WTC11 (cell line): Measurements from ENCODE around the gene PRDM1. TPM values are rescaled to one million over a fixed set of nuclear protein-coding genes. Genes with fewer than 3 reads are reported as not detected.

Experiments
- ATAC-seq: fragments of 200-7000 bp; cut with Tn5 transposase; 2 replicates; pipeline ENCODE4 v1.10.0; 2021; ENCODE audit warnings: mild to moderate bottlenecking, moderate library complexity
- CTCF ChIA-PET: fragments of 300-600 bp; sonication (Branson Sonifier 250); formaldehyde crosslinking; loops from one replicate; lab custom pipeline; 2021; ENCODE audit warnings: antibody characterized with exemption; lab: Charles Lee
- POLR2A ChIA-PET: fragments of 350-600 bp; sonication (Branson Sonifier 250); formaldehyde crosslinking; loops from one replicate; lab custom pipeline; 2021; ENCODE audit warnings: antibody characterized with exemption; lab: Charles Lee
- DNase-seq: peaks from one replicate; pipeline ENCODE4 v3.0.0; 2021; ENCODE audit warnings: low spot score
- H3K27ac Mint-ChIP-seq: 2 replicates; pipeline ENCODE4 v1.8.0; 2021; ENCODE audit warnings: mixed read lengths
- H3K27me3 Mint-ChIP-seq: 2 replicates; pipeline ENCODE4 v1.8.0; 2021; ENCODE audit warnings: low read depth, mild to moderate bottlenecking, moderate library complexity, mixed read lengths
- H3K36me3 Mint-ChIP-seq: 2 replicates; pipeline ENCODE4 v1.8.0; 2021; ENCODE audit warnings: mixed read lengths
- H3K4me1 Mint-ChIP-seq: 2 replicates; pipeline ENCODE4 v1.8.0; 2022; ENCODE audit warnings: mixed read lengths
- H3K4me3 Mint-ChIP-seq: 2 replicates; pipeline ENCODE4 v1.8.0; 2021; ENCODE audit warnings: mild to moderate bottlenecking, moderate library complexity, mixed read lengths
- H3K9me3 Mint-ChIP-seq: 2 replicates; pipeline ENCODE4 v1.8.0; 2021; ENCODE audit warnings: mixed read lengths
- ATF2 ChIP-seq: sonication (generic); formaldehyde crosslinking; IDR thresholded peaks from 2 replicates; pipeline ENCODE4 v1.8.1; 2022; ENCODE audit warnings: low read depth, missing genetic modification reagents, borderline replicate concordance
- ATF3 ChIP-seq: sonication (generic); formaldehyde crosslinking; conservative IDR thresholded peaks from 2 replicates; pipeline ENCODE4 v1.8.1; 2022; ENCODE audit warnings: mild to moderate bottlenecking, missing genetic modification reagents
- FOXP1 ChIP-seq: sonication (generic); formaldehyde crosslinking; IDR thresholded peaks from 2 replicates; pipeline ENCODE4 v1.8.0; 2022; ENCODE audit warnings: missing genetic modification reagents, mild to moderate bottlenecking, moderate library complexity, borderline replicate concordance
- GABPB1 ChIP-seq: sonication (generic); formaldehyde crosslinking; IDR thresholded peaks from 2 replicates; pipeline ENCODE4 v1.8.1; 2023; ENCODE audit warnings: mild to moderate bottlenecking, missing genetic modification reagents
- HMGXB4 ChIP-seq: sonication (generic); formaldehyde crosslinking; IDR thresholded peaks from 2 replicates; pipeline ENCODE4 v1.8.1; 2023; ENCODE audit warnings: mild to moderate bottlenecking, moderate library complexity, missing genetic modification reagents
- IRF2 ChIP-seq: sonication (generic); formaldehyde crosslinking; IDR thresholded peaks from 2 replicates; pipeline ENCODE4 v1.8.0; 2022; ENCODE audit warnings: low read depth, missing genetic modification reagents, borderline replicate concordance
- MAX ChIP-seq: sonication (generic); formaldehyde crosslinking; IDR thresholded peaks from 2 replicates; pipeline ENCODE4 v1.8.0; 2022; ENCODE audit warnings: mild to moderate bottlenecking, missing genetic modification reagents
- MXD4 ChIP-seq: fragments of 250-450 bp; sonication (Bioruptor Pico); IDR thresholded peaks from 2 replicates; pipeline ENCODE4 v1.8.0; 2021; ENCODE audit warnings: mild to moderate bottlenecking, moderate library complexity, borderline replicate concordance
- NR2C2 ChIP-seq: sonication (generic); formaldehyde crosslinking; IDR thresholded peaks from 2 replicates; pipeline ENCODE4 v1.8.0; 2022; ENCODE audit warnings: mild to moderate bottlenecking, missing genetic modification reagents
- PRRX2 ChIP-seq: fragments of 250-450 bp; sonication (Bioruptor Pico); IDR thresholded peaks from 2 replicates; pipeline ENCODE4 v1.8.0; 2021; ENCODE audit warnings: mild to moderate bottlenecking
- ZMAT4 ChIP-seq: fragments of 250-450 bp; sonication (Bioruptor Pico); IDR thresholded peaks from 2 replicates; pipeline ENCODE4 v1.9.0; 2021; ENCODE audit warnings: mild to moderate bottlenecking
- ZNF219 ChIP-seq: sonication (generic); formaldehyde crosslinking; IDR thresholded peaks from 2 replicates; pipeline ENCODE4 v1.8.0; 2023; ENCODE audit warnings: missing genetic modification reagents, mild to moderate bottlenecking, borderline replicate concordance
- ZNF281 ChIP-seq: sonication (generic); formaldehyde crosslinking; IDR thresholded peaks from 2 replicates; pipeline ENCODE4 v1.8.0; 2023; ENCODE audit warnings: mild to moderate bottlenecking, missing genetic modification reagents
- ZNF396 ChIP-seq: fragments of 250-450 bp; sonication (Bioruptor Pico); IDR thresholded peaks from 2 replicates; pipeline ENCODE4 v1.8.0; 2021; ENCODE audit warnings: mild to moderate bottlenecking, moderate library complexity, borderline replicate concordance
- ZNF425 ChIP-seq: fragments of 250-450 bp; sonication (Bioruptor Pico); conservative IDR thresholded peaks from 2 replicates; pipeline ENCODE4 v1.9.0; 2021; ENCODE audit warnings: mild to moderate bottlenecking
- total RNA-seq: library from RNA; stranded (reverse); gene quantifications from 3 replicates; pipeline ENCODE4 v1.2.3, GENCODE V29; 2021

The PRDM1 gene
- total RNA-seq, 1 experiment from 2014 or later, result 1.8 TPM

- TF ChIP-seq ZNF281 (CRISPR knock-in tag) (no peak), IRF2 (CRISPR knock-in tag) (no peak), HMGXB4 (CRISPR knock-in tag) (no peak), ATF2 (CRISPR knock-in tag) (no peak), GABPB1 (CRISPR knock-in tag) (no peak), ZMAT4 (CRISPR knock-in tag) (no peak), ZNF396 (CRISPR knock-in tag) (no peak), ATF3 (no peak), MAX (no peak), FOXP1 (CRISPR knock-in tag) (no peak), PRRX2 (CRISPR knock-in tag) (no peak), NR2C2 (CRISPR knock-in tag) (no peak)
- TF ChIP-seq, all 79 proteins: peak for 0
Measured at GRCh38 chr6:106066989-106067388, 19.1 kb upstream of the PRDM1 start (continued).

GRCh38 chr6:106069478-106069877 is 16.7 kb upstream of the PRDM1 start:
- POLR2A ChIA-PET, result interaction anchor here (0.6 kb wide), 1 partner anchor 26 kb away, joined by 3 read pairs; no protein-coding TSS in a partner anchor
- H3K36me3 Mint-ChIP-seq, result no peaks in the 10 kb centered on the region
- no peaks in the 10 kb centered on the region for H3K9me3 Mint-ChIP-seq
- DNase-seq, result no peak
- no peak overlapping the region for H3K27ac Mint-ChIP-seq
- H3K4me1 Mint-ChIP-seq, result no peaks in the 10 kb centered on the region
- no peak for TF ChIP-seq ZNF219 (CRISPR knock-in tag)
- TF ChIP-seq, all 79 proteins: peak for 0
- no peak for ATAC-seq
- Mint-ChIP-seq H3K4me3 (no peak overlapping the region), H3K27me3 (no peaks in the 10 kb centered on the region; the same call in 1 of the 2 replicates)
- CTCF ChIA-PET, result no interaction called here

- H3K4me1 Mint-ChIP-seq, result no peaks in the 10 kb centered on the region
- CTCF ChIA-PET, result no interaction called here
- TF ChIP-seq ZNF425 (no peak), MXD4 (CRISPR knock-in tag) (no peak)
- TF ChIP-seq, all 79 proteins: peak for 0
- no peaks in the 10 kb centered on the region for H3K36me3 Mint-ChIP-seq
- ATAC-seq (no peak), DNase-seq (no peak)
- H3K4me3 Mint-ChIP-seq, result no peak overlapping the region
- POLR2A ChIA-PET, result no interaction called here
- no peaks in the 10 kb centered on the region for H3K9me3 Mint-ChIP-seq
- no peaks in the 10 kb centered on the region; the same call in 1 of the 2 replicates for H3K27me3 Mint-ChIP-seq
- H3K27ac Mint-ChIP-seq, result no peak overlapping the region
Measured at GRCh38 chr6:106070636-106071035, 15.5 kb upstream of the PRDM1 start.
